GM12878 (cell line): Measurements from ENCODE around the gene MBNL1. TPM values are rescaled to one million over a fixed set of nuclear protein-coding genes. Genes with fewer than 3 reads are reported as not detected.

Source experiments
- ATF2 ChIP-seq: IDR thresholded peaks from 2 replicates; pipeline ENCODE4 v1.6.1; 2012; ENCODE audit warnings: low read length, inconsistent platforms
- CHD1 ChIP-seq: IDR thresholded peaks from 2 replicates; pipeline ENCODE4 v1.6.1; 2012; ENCODE audit warnings: low read depth, low read length, improper control_type of control experiment
- CREB1 ChIP-seq: IDR thresholded peaks from 2 replicates; pipeline ENCODE4 v1.6.1; 2012; ENCODE audit warnings: low read depth, mild to moderate bottlenecking, inconsistent platforms
- CTCF ChIP-seq, 3 experiments: IDR thresholded peaks in 2 of 3; conservative IDR thresholded peaks in 1 of 3; 2 replicates each; pipeline ENCODE4 v1.5.1; 2011; ENCODE audit warnings: low read depth in 3 of 3, low read length in 3 of 3, mild to moderate bottlenecking in 3 of 3, control low read depth in 2 of 3, moderate library complexity in 2 of 3, inconsistent platforms in 1 of 3, mixed read lengths in 1 of 3; ENCODE audit not compliant: control insufficient read depth in 2 of 3, insufficient read depth in 1 of 3; ENCODE audit errors: extremely low read depth in 1 of 3
- DPF2 ChIP-seq: fragments of 450-650 bp; IDR thresholded peaks from 2 replicates; pipeline ENCODE4 v1.6.1; 2017; ENCODE audit warnings: mild to moderate bottlenecking
- ESRRA ChIP-seq: IDR thresholded peaks from 2 replicates; pipeline ENCODE4 v1.6.1; 2012; ENCODE audit warnings: mild to moderate bottlenecking, low read length, improper control_type of control experiment
- ETV6 ChIP-seq, 2 experiments: fragments of 450-650 bp in 1 of 2; IDR thresholded peaks in 1 of 2; conservative IDR thresholded peaks in 1 of 2; 2 replicates each; pipeline ENCODE4 v1.6.1; 2014; ENCODE audit warnings: antibody characterized with exemption in 1 of 2, borderline replicate concordance in 1 of 2, low read depth in 1 of 2, mild to moderate bottlenecking in 1 of 2, moderate library complexity in 1 of 2
- IKZF2 ChIP-seq, 2 experiments: fragments of 450-650 bp; IDR thresholded peaks; 2 replicates each; pipeline ENCODE4 v1.6.1; 2017; ENCODE audit warnings: mild to moderate bottlenecking in 2 of 2, moderate library complexity in 2 of 2
- KAT2A ChIP-seq: conservative IDR thresholded peaks from 2 replicates; pipeline ENCODE4 v1.6.1; 2011; ENCODE audit warnings: low read depth, low read length; ENCODE audit not compliant: control insufficient read depth
- MLLT1 ChIP-seq: fragments of 450-650 bp; IDR thresholded peaks from 2 replicates; pipeline ENCODE4 v1.6.1; 2016; ENCODE audit warnings: mild to moderate bottlenecking
- NKRF ChIP-seq: fragments of 450-650 bp; conservative IDR thresholded peaks from 2 replicates; pipeline ENCODE4 v1.6.1; 2017; ENCODE audit warnings: mild to moderate bottlenecking, moderate library complexity
- RB1 ChIP-seq: fragments of 450-650 bp; formaldehyde crosslinking; IDR thresholded peaks from 2 replicates; pipeline ENCODE4 v1.6.1; 2017; ENCODE audit warnings: mild to moderate bottlenecking, borderline replicate concordance
- SREBF2 ChIP-seq: IDR thresholded peaks from 2 replicates; pipeline ENCODE4 v1.6.1; 2012; ENCODE audit warnings: mild to moderate bottlenecking, low read length
- TCF12 ChIP-seq: IDR thresholded peaks from 2 replicates; pipeline ENCODE4 v1.6.1; 2011; ENCODE audit warnings: low read depth, mild to moderate bottlenecking, low read length
- USF1 ChIP-seq: IDR thresholded peaks from 2 replicates; pipeline ENCODE4 v1.6.1; 2011; ENCODE audit warnings: borderline replicate concordance, low read depth, mild to moderate bottlenecking, moderate library complexity, mixed read lengths, low read length; ENCODE audit not compliant: insufficient read depth; ENCODE audit errors: extremely low read length
- ZBTB11 ChIP-seq: fragments of 450-650 bp; formaldehyde crosslinking; IDR thresholded peaks from 2 replicates; pipeline ENCODE4 v1.5.0; 2022; ENCODE audit warnings: mild to moderate bottlenecking, missing genetic modification characterization
- ZNF217 ChIP-seq: fragments of 450-650 bp; IDR thresholded peaks from 2 replicates; pipeline ENCODE4 v1.6.1; 2017; ENCODE audit warnings: antibody characterized with exemption, mild to moderate bottlenecking
- polyA plus RNA-seq, 11 experiments: library from polyadenylated mRNA; depleted of rRNA in 4 of 11; unstranded in 6 of 11; stranded (reverse) in 5 of 11; fragments of >200 nt; fragmentation: Nextera tagmentation in 4 of 11; fragmentation: Illumina TruSeq in 1 of 11; extraction: Ambion mirVana in 4 of 11; extraction: Trizol in 1 of 11; gene quantifications; 1 replicate in 1 of 11; 2 replicates in 10 of 11; pipeline versions ENCODE4 v1.2.1 to v1.2.3, GENCODE V29; 2011 to 2016; ENCODE audit warnings: inconsistent platforms in 2 of 11, missing spikeins in 2 of 11, low read depth in 1 of 11
- total RNA-seq, 4 experiments: library from RNA; depleted of rRNA in 3 of 4; stranded (reverse); fragments of >200 nt in 3 of 4; fragmentation: Illumina TruSeq in 1 of 4; extraction: Trizol in 1 of 4; gene quantifications; 2 replicates each; pipeline versions ENCODE4 v1.2.1 to v1.2.3, GENCODE V29; 2013 to 2021

Gene MBNL1
- total and polyA plus RNA-seq, 10 of the 15 experiments (the other 5 are each of a cell fraction or from before 2014, with no cell fraction given) = 59.6 to 337 (median 143) TPM

GRCh38 chr3:152269056-152269830 lies 514 bp downstream of the MBNL1 start (continued):
- TF ChIP-seq CTCF (IDR thresholded peaks at IDR 0.05 in 2 of 3, conservative IDR thresholded peaks at IDR 0.05 in 1 of 3; ENCODE audit: control insufficient read depth in 2 of 3, extremely low read depth in 1 of 3, insufficient read depth in 1 of 3, low read depth in 3 of 3, low read length in 3 of 3) (no peak), TCF12 (0 out of 2 replicates have a peak, but pooled peaks have one; percentile 46), DPF2 (peak; percentile 88), ZNF217 (no peak), SREBF2 (no peak), ZBTB11 (CRISPR knock-in tag) (no peak), RB1 (0 out of 2 replicates have a peak, but pooled peaks have one; percentile 75), ATF2 (no peak; the same call in 1 of the 2 replicates), ETV6 (conservative IDR thresholded peaks at IDR 0.05 in 1 of 2, IDR thresholded peaks at IDR 0.05 in 1 of 2; ENCODE audit: borderline replicate concordance in 1 of 2, low read depth in 1 of 2) (no peak), MLLT1 (peak; percentile 46; the same call in 1 of the 2 replicates), USF1 (no peak), CHD1 (no peak), NKRF (no peak; the same call in 1 of the 2 replicates), KAT2A (no peak), IKZF2 (IDR thresholded peaks at IDR 0.05) (peak; percentile 57 to 82), ESRRA (no peak), CREB1 (no peak)
